OCI-M2 (cell line): ENCODE results near the gene PADI6.
"Not testable (repeated sequence)": the region's sequence is repeated elsewhere in the genome, so short reads cannot be mapped to it uniquely, and the experiment has no call there.

Experiments
- DNase-seq: peaks from one replicate; lab custom pipeline; 2025; ENCODE audit not compliant: unreplicated experiment; lab: John Stamatoyannopoulos, UW

PADI6 gene

GRCh38 chr1:17404034-17404684 lies 32.2 kb downstream of the PADI6 start:
- DNase-seq: no peak

GRCh38 chr1:17404820-17405219 lies 32.8 kb downstream of the PADI6 start:
- DNase-seq: no peak

DNA sequence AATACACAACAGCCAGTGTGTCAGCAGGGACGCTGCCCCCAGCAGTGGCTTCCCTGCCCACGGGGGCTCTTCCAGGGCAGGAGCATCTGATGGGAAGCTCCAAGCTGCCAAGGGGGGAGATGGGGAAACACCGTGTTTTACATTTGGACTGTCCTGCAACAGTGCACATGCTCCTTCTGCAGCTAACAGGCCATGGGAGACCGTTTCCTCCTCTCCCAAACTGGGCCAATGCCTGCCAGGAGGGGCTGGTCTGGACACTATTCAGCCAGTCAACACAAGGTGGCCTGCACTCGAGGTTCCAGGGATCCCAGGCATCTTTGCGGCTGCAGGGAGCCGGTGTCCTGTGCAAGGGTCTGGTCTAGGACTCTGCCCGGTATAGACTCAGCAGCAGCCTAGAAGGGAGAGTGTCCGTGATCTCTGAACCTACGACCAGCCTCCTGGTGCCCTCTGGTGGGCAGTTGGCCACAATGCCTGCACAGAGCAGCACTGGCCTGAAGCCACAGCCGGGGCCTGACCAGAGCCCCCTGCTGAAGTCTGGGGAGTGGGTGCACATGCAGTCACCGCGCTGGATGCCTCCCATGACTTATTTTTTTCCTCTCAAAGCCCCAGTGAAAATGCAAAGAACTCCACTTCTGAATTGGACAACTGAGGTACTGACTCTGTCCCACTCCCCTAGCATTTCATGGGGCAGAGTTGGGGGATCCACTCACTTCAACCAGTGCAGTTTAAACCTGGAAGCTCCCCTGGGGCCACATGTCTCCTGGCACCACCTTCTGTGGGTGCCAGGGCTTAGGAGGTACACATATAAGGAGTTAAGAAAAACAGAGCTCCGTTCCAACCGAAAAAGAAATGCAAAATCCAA lies 34.1 kb downstream of the PADI6 start:
- DNase-seq: no peak

DNA sequence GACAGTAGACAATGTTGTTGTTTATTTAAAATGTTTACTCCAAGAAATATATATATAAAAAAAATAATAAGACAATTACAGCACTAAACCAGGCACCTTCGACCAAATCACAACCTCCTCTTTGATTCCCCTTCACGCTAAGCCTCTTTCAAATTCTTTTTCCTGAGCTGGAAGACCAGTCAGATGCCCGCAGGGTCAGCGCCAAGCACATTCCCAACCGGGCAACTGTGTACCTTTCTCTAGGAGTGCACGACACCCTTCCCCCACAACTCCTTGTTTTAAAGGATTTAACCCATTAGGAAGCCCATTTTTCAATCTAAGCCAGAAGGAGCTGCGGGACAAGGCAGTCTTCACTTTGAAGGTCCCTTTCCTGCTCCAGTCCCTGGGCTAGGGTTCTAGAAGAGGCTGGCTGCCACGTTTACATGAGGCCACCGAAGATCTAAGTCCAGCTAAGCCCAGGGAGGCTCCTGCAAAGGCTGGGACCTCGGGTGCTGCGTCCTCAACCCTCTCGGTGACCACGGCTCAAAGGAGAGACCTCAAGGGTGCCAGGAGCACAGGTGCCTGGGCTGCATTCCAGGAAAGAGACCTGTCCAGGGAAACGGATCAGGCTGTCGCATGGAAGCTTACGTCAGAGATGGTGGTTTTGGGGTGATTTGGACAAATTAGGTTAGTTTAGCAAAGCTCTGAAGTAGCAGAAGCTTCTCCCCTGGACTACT lies 34.9 kb downstream of the PADI6 start:
- DNase-seq: not testable (repeated sequence)

- DNase-seq: not testable (repeated sequence)
Observed at GRCh38 chr1:17407786-17408514, 36.0 kb downstream of the PADI6 start.

- no peak for DNase-seq
Observed at GRCh38 chr1:17409391-17409811, 37.4 kb downstream of the PADI6 start.

DNA sequence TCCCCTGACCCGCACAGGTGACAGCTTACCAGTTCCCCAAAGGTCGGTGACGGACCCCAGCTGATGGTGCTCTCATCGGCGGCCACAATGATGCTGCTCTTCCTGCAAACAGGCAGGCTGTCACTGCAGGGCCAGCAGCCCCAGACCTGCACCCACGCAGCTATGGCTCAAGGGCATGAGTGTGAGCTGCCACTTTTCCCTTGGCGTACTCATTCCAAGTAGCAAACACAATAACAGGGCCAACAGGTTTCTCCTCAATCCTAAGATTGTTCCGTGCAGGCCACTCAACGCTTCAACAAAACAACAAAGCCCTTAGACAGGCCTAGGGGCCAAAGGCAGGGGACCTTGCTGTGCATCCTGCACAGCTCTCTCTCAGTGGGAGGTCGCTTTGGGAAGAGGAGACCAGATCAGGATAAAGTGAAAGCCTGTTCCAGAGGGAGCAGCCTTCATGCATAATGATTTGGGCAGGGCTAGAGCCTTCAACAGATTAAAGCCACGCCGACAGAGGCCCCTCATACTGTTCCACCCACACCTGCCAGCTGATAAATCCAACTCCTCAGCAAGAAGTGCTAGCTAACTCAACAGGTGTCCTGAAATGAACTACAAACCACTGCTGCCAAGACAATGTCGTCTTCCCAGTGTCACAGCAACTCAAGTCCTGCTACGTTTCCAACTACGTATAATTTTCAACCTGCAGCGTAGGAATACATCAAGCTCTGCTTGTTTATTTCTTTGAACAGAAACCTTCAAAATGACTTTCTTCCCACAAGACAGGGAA lies 40.3 kb downstream of the PADI6 start:
- no peak for DNase-seq

DNA sequence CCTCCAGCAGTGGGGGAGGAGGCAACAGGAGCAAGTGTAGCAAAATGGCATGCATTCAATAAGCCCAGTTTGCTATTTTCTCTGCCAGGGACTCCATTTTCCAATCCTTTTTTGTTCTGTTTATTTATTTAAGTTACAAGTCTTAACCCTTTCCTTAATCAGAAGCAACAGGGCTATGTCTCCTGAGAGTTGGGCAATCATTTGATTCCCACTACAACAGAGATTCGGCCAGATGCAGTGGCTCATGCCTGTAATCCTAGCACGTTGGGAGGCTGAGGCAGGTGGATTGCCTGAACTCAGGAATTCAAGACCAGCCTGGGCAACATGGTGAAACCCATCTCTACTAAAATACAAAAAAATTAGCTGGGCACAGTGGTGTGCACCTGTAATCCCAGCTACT lies 42.0 kb downstream of the PADI6 start:
- no peak for DNase-seq

DNA sequence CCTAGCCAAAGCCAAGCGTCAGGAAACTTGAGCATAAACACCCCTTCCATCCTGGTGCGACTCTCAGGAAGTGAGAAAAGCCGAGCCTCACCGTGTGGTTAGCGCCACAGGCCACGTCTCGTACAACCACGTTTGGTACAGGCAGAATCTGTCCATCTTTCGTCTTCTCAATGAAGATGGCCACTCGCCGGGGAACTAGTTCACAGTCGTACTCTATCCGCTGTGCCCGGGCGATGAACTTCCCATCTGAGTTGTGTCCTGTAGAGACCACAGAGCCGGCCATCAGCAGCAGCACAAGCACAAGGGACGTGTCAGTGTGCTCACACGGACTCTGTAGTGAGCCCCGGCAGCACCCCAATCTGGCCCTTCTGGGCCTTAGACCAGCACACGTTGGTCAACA lies 44.4 kb downstream of the PADI6 start:
- no peak for DNase-seq

GRCh38 chr1:17419626-17420328 lies 47.8 kb downstream of the PADI6 start:
- DNase-seq: no peak

DNA sequence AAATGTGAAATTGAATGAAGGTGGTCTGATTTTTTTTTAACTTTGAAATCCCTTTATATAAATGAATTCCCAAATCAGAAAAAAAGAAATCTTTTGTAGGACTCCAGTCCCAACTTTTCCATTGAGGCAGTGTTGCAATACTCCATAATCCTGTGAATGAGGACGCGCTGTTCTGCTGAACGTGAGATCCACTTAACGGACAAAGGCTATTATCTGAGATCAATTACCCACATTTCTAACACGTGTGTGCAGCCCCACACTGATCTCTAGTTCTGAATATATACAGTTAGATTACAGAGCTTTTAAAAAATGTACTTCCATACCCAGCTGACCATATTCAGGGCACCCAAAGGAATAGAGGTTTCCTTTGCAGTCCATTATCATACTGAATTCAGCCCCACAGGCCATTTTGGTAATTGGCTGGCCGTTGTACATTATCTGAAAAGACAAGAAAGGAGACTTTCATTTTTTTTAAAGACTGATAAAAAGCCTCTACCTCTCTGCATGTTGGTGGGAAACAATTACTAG lies 48.5 kb downstream of the PADI6 start:
- DNase-seq: no peak

- no peak for DNase-seq
Observed at GRCh38 chr1:17422461-17422860, 50.5 kb downstream of the PADI6 start.

GRCh38 chr1:17423781-17424245 lies 51.8 kb downstream of the PADI6 start:
- no peak for DNase-seq

DNA sequence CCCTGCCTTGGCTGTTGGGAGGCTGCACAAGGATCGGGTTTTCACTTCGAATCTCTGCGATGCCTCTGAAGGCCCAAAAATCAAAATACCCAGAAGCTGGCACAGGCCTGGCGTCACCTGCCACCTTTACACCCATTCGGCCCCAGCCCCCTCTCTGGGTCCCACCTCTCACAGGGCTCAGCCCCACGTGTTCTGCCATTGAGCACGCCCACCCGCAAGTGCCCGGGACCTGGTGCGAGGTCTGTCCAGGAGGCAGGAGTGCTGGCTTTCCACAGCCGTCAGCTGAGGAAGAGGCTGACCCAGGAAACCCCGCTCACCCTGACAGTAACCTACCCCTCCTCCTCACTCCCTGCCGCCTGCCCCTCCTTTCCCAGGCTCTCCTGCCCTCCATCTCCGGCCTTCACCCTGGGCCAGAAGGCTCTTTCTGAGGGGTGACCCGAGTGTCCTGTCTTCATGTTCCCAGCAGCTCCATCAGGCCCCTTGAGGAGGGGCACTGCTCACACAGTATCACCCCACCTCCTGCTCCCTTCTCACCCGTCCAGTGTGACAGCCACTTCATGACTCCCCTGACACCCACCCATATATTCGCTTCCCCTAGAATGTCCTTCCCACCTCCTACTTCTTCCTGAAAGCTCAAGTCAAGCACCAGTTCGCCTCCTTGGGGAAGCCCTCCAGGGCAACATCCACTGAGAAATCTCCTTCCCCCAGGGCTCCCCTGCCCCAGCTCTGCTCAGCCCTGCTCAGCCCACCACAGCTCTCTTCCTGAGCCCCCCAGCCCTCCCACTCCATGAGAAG lies 54.0 kb downstream of the PADI6 start:
- DNase-seq: no peak

DNA sequence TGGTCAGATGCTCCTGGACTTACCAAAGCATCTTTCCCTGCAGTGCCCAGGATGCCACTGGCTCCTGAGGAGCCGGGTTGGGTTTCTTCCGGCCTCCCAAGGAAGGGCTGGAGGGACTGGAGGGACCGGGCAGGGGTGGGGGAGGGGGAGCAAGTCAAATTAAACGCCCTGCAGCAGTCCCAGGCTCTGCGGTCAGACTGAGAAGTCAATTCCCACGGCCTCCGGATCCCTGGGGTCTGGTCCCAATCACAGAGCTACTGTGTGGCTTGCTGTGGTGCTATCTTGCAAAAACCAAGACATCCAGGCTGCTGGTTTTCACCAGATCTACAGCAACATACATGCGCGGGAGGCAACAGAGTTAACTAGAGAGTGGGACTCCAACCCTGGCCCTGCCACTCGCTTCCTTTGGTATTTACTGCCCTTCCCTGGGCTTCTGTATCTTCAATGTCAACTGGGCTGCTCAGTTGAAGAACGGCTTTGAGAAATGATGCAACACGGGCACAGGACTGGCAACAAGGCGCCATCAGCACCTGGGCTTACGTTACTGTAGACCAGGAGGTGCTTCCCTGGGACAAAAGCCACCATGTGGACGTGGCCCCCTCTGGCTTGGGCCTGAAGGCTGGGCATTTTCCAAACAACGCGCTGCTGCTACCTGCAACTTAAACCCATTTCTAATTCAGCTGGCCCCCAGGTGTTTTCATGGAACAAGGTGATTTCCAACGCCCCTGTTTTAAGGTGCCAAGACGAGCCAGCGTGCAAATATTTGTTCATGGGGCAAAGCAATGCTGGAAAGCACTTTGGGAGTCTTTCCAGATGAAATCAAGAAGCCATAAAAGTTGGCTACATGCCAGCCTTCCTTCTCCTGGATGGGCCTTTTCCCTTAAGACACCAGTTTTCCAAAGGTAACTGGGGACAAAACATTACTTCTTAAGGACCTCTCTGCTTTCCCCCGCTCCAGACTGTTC lies 56.0 kb downstream of the PADI6 start:
- no peak for DNase-seq

- no peak for DNase-seq
Observed at GRCh38 chr1:17429183-17429582, 57.2 kb downstream of the PADI6 start.

GRCh38 chr1:17432412-17432811 lies 60.4 kb downstream of the PADI6 start:
- DNase-seq: no peak
